Endodermal cell (in vitro differentiated cells): ENCODE results near the gene WDR43. TPM values are rescaled to one million over a fixed set of nuclear protein-coding genes. Genes with fewer than 3 reads are reported as not detected.

Source experiments
- DNase-seq: peaks from one replicate; pipeline ENCODE4 v3.0.0-alpha.2; 2017
- H3K27ac ChIP-seq: 2 replicates; pipeline ENCODE4 v1.5.1; 2013; ENCODE audit warnings: mild to moderate bottlenecking, low read depth, low read length, moderate library complexity
- H3K27me3 ChIP-seq: 2 replicates; pipeline ENCODE4 v1.6.1; 2013; ENCODE audit warnings: mild to moderate bottlenecking, low read length, moderate library complexity; ENCODE audit not compliant: insufficient read depth, control insufficient read depth, poor library complexity, severe bottlenecking
- H3K36me3 ChIP-seq: 2 replicates; pipeline ENCODE4 v1.7.0; 2013; ENCODE audit warnings: mild to moderate bottlenecking, low read length, moderate library complexity; ENCODE audit not compliant: control insufficient read depth, insufficient read depth
- H3K4me1 ChIP-seq: one replicate; pipeline ENCODE4 v1.7.0; 2013; ENCODE audit warnings: low read length; ENCODE audit not compliant: control insufficient read depth, insufficient read depth
- H3K4me3 ChIP-seq: 2 replicates; pipeline ENCODE4 v1.5.1; 2013; ENCODE audit warnings: mild to moderate bottlenecking, low read length, moderate library complexity
- H3K9ac ChIP-seq: 2 replicates; pipeline ENCODE4 v1.6.1; 2013; ENCODE audit warnings: mild to moderate bottlenecking, low read length, moderate library complexity; ENCODE audit not compliant: poor library complexity, severe bottlenecking; ENCODE audit errors: extremely low read depth
- H3K9me3 ChIP-seq: 2 replicates; pipeline ENCODE4 v1.6.1; 2013; ENCODE audit warnings: mild to moderate bottlenecking, low read length, moderate library complexity; ENCODE audit not compliant: control insufficient read depth
- H3K27ac Mint-ChIP-seq: 2 replicates; pipeline ENCODE4 v1.8.0; 2020; ENCODE audit warnings: mixed read lengths
- H3K27me3 Mint-ChIP-seq: 2 replicates; pipeline ENCODE4 v1.8.0; 2021; ENCODE audit warnings: mild to moderate bottlenecking, mixed read lengths; ENCODE audit not compliant: insufficient read depth
- H3K36me3 Mint-ChIP-seq: 2 replicates; pipeline ENCODE4 v1.8.0; 2020; ENCODE audit warnings: low read depth, mixed read lengths
- H3K4me1 Mint-ChIP-seq: 2 replicates; pipeline ENCODE4 v1.8.0; 2020; ENCODE audit warnings: mixed read lengths
- H3K4me3 Mint-ChIP-seq: 2 replicates; pipeline ENCODE4 v1.8.0; 2020; ENCODE audit warnings: mild to moderate bottlenecking, moderate library complexity, mixed read lengths
- H3K9me3 Mint-ChIP-seq: 2 replicates; pipeline ENCODE4 v1.8.0; 2020; ENCODE audit warnings: mild to moderate bottlenecking, mixed read lengths
- CTCF ChIP-seq: fragments of 200-600 bp; sonication (generic); conservative IDR thresholded peaks from 2 replicates; pipeline ENCODE4 v1.5.0; 2021; ENCODE audit warnings: antibody characterized with exemption, mild to moderate bottlenecking
- WGBS, 2 experiments: methylation state at CpG; one replicate each; pipeline versions ENCODE4 v1.1.5 to v1.1.7; 2013; ENCODE audit warnings: missing lambda C conversion rate in 2 of 2, mixed read lengths in 1 of 2; ENCODE audit not compliant: insufficient coverage in 1 of 2, insufficient read length in 1 of 2; 5-methylcytosine and 5-hydroxymethylcytosine counted together
- total RNA-seq, 2 donors: library from RNA; stranded (reverse); fragmentation: NEBNext Ultra II Directional in 1 of 2; extraction: Animal tissue kit (Norgen Biotek cat#: 25700) in 1 of 2; gene quantifications; 2 replicates in 1 of 2; 3 replicates in 1 of 2; pipeline ENCODE4 v1.2.1, GENCODE V29; 2021

WDR43 gene
- total RNA-seq, 2 donors from 2014 or later = 64.3 to 77.7 TPM

- H3K9ac ChIP-seq = peak overlapping the region; percentile 89
- peaks cover 25% of the 10 kb centered on the region for H3K27me3 ChIP-seq
- H3K4me1 ChIP-seq = peaks cover 2% of the 10 kb centered on the region
- H3K36me3 ChIP-seq = no peaks in the 10 kb centered on the region
- TF ChIP-seq CTCF = no peak
- H3K27ac ChIP-seq = peak overlapping the region; percentile 82
- no peaks in the 10 kb centered on the region for H3K36me3 Mint-ChIP-seq
- H3K4me1 Mint-ChIP-seq = peaks cover 30% of the 10 kb centered on the region
- peak overlapping the region; percentile 97 for H3K4me3 ChIP-seq
- peak; percentile 69 for DNase-seq
- H3K9me3 ChIP-seq = no peaks in the 10 kb centered on the region
- H3K27ac Mint-ChIP-seq = peak overlapping the region; percentile 90
- 0 to 1% methylated on average over 8 to 18 of the region's 19 CpGs for WGBS, 2 experiments
- H3K4me3 Mint-ChIP-seq = peak overlapping the region; percentile 90
- no peaks in the 10 kb centered on the region for H3K9me3 Mint-ChIP-seq
- no peaks in the 10 kb centered on the region for H3K27me3 Mint-ChIP-seq
These were observed 874 bp downstream of the WDR43 start for GRCh38 chr2:28895189-28895893.

- Mint-ChIP-seq H3K27ac (peak overlapping the region; percentile 49), H3K9me3 (no peaks in the 10 kb centered on the region), H3K4me1 (peaks cover 30% of the 10 kb centered on the region), H3K27me3 (no peaks in the 10 kb centered on the region), H3K4me3 (peak overlapping the region; percentile 90), H3K36me3 (no peaks in the 10 kb centered on the region)
- Histone ChIP-seq H3K27ac (no peak overlapping the region), H3K36me3 (peaks cover 4% of the 10 kb centered on the region), H3K9ac (no peak overlapping the region), H3K9me3 (no peaks in the 10 kb centered on the region), H3K27me3 (peaks cover 11% of the 10 kb centered on the region), H3K4me3 (peak overlapping the region; percentile 97), H3K4me1 (peaks cover 2% of the 10 kb centered on the region)
- DNase-seq = no peak
- WGBS, 2 experiments = 60 to 70% methylated on average over 1 to 2 of the region's 2 CpGs
- no peak for TF ChIP-seq CTCF
These were observed 2.4 kb downstream of the WDR43 start for GRCh38 chr2:28896906-28897305.

GRCh38 chr2:28898048-28898447, 3.6 kb downstream of the WDR43 start:
- H3K9ac ChIP-seq = no peak overlapping the region
- no peak overlapping the region for H3K4me3 Mint-ChIP-seq

More at GRCh38 chr2:28898048-28898447, 3.6 kb downstream of the WDR43 start:
- no peak for TF ChIP-seq CTCF
- Mint-ChIP-seq H3K27me3 (no peaks in the 10 kb centered on the region), H3K9me3 (no peaks in the 10 kb centered on the region), H3K27ac (no peak overlapping the region), H3K4me1 (peaks cover 30% of the 10 kb centered on the region), H3K36me3 (peaks cover 9% of the 10 kb centered on the region)
- H3K27ac ChIP-seq = no peak overlapping the region
- no peak for DNase-seq
- 78 to 100% methylated on average over 1 of the region's 1 CpG for WGBS, 2 experiments
- peaks cover 15% of the 10 kb centered on the region for H3K36me3 ChIP-seq
- H3K27me3 ChIP-seq = no peaks in the 10 kb centered on the region
- peaks cover 2% of the 10 kb centered on the region for H3K4me1 ChIP-seq
- H3K4me3 ChIP-seq = peak overlapping the region; percentile 97
- H3K9me3 ChIP-seq = no peaks in the 10 kb centered on the region
